Tibial nerve (tissue), 4 donors: ENCODE data around the gene CATSPER3. TPM values are rescaled to one million over a fixed set of nuclear protein-coding genes. Genes with fewer than 3 reads are reported as not detected.

Experiments
- DNase-seq, 2 donors: peaks; one replicate each; pipeline ENCODE4 v3.0.0-alpha.2; 2019; ENCODE audit warnings: low spot score in 2 of 2
- H3K27ac ChIP-seq, 4 donors: fragments of 200-600 bp; sonication (generic) in 3 of 4; one replicate each; pipeline ENCODE4 v1.5.1; 2017 to 2019; ENCODE audit warnings: mild to moderate bottlenecking in 1 of 4
- H3K27me3 ChIP-seq, 2 donors: fragments of 200-600 bp; sonication (generic) in 1 of 2; one replicate each; pipeline versions ENCODE4 v1.5.1 to v1.6.0; 2017 to 2019
- H3K36me3 ChIP-seq, 3 donors: fragments of 200-600 bp; sonication (generic); one replicate each; pipeline ENCODE4 v1.5.1; 2018 to 2019
- H3K4me1 ChIP-seq, 4 donors: fragments of 200-600 bp; sonication (generic) in 3 of 4; one replicate each; pipeline ENCODE4 v1.5.1; 2017 to 2019
- H3K4me3 ChIP-seq, 4 donors: fragments of 200-600 bp; sonication (generic) in 3 of 4; one replicate each; pipeline ENCODE4 v1.5.1; 2017 to 2019; ENCODE audit warnings: mild to moderate bottlenecking in 1 of 4, moderate library complexity in 1 of 4
- H3K9me3 ChIP-seq, 4 donors: fragments of 200-600 bp; sonication (generic) in 3 of 4; one replicate each; pipeline ENCODE4 v1.5.1; 2017 to 2019
- EP300 ChIP-seq, 2 donors: sonication (generic); formaldehyde crosslinking; IDR thresholded peaks; one replicate each; pipeline ENCODE4 v1.6.1; 2017; ENCODE audit warnings: antibody characterized with exemption in 2 of 2, mild to moderate bottlenecking in 1 of 2
- POLR2A ChIP-seq, 2 donors: fragments of 450-650 bp; IDR thresholded peaks; one replicate each; pipeline ENCODE4 v1.6.1; 2017; ENCODE audit warnings: antibody characterized with exemption in 2 of 2, mild to moderate bottlenecking in 2 of 2, moderate library complexity in 2 of 2
- WGBS, 2 donors: methylation state at CpG; one replicate each; pipeline ENCODE4 v1.1.5; 2018; 5-methylcytosine and 5-hydroxymethylcytosine counted together
- small RNA-seq: library from RNA; depleted of rRNA; stranded (forward); fragments of <200 nt; gene quantifications from one replicate; pipeline ENCODE3, GENCODE V24; 2016
- total RNA-seq, 4 donors: library from RNA; depleted of rRNA; stranded (reverse); fragments of >200 nt; gene quantifications; one replicate each; pipeline ENCODE4 v1.1.0, GENCODE V29; 2016
- TF ChIP-seq, protein P1 (sequence below), 5 experiments: fragments of 200-600 bp in 3 of 5; fragments of 450-650 bp in 2 of 5; sonication (generic) in 3 of 5; IDR thresholded peaks; one replicate each; pipeline ENCODE4 v1.5.1; 2016 to 2019; ENCODE audit warnings: antibody characterized with exemption in 5 of 5, mild to moderate bottlenecking in 3 of 5, moderate library complexity in 2 of 5

CATSPER3 gene
- total RNA-seq, 4 donors from 2014 or later: 0.90 to 1.3 TPM; not detected in 2

DNA sequence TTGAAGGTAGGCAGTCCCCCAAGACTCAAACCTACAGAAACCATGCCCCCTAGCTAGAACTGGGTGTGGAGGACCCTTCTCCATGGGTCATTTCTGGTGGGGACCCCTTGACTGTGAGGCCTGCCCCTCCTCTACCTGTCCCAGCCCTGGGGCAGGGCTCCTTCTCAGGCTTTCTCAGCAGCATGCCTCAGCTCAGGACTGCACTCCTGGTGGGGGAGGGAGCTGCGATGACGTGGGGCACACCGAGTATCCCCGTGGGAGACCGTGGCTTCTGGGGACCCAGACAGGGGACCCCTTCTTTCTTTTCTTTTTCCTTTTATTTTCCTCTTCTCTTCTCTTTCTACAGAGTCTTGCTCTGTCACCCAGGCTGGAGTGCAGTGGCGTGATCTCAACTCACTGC lies 93.3 kb downstream of the CATSPER3 start:
- TF ChIP-seq, protein P1, sequence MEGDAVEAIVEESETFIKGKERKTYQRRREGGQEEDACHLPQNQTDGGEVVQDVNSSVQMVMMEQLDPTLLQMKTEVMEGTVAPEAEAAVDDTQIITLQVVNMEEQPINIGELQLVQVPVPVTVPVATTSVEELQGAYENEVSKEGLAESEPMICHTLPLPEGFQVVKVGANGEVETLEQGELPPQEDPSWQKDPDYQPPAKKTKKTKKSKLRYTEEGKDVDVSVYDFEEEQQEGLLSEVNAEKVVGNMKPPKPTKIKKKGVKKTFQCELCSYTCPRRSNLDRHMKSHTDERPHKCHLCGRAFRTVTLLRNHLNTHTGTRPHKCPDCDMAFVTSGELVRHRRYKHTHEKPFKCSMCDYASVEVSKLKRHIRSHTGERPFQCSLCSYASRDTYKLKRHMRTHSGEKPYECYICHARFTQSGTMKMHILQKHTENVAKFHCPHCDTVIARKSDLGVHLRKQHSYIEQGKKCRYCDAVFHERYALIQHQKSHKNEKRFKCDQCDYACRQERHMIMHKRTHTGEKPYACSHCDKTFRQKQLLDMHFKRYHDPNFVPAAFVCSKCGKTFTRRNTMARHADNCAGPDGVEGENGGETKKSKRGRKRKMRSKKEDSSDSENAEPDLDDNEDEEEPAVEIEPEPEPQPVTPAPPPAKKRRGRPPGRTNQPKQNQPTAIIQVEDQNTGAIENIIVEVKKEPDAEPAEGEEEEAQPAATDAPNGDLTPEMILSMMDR (IDR thresholded peaks at IDR 0.05): no peak
- TF ChIP-seq POLR2A (IDR thresholded peaks at IDR 0.05): no peak
- TF ChIP-seq EP300 (IDR thresholded peaks at IDR 0.05): no peak
- no peak overlapping the region for H3K4me3 ChIP-seq
- no peaks in the 10 kb centered on the region for H3K9me3 ChIP-seq
- H3K27me3 ChIP-seq: peaks cover 0 to 8% of the 10 kb centered on the region in 2 donors
- no peaks in the 10 kb centered on the region for H3K4me1 ChIP-seq
- H3K27ac ChIP-seq: no peak overlapping the region
- no peak for DNase-seq
- 90 to 92% methylated on average over 6 of the region's 6 CpGs for WGBS, 2 donors
- no peaks in the 10 kb centered on the region for H3K36me3 ChIP-seq

Small RNAs within 50 kb of the gene (small RNA-seq; reads per million reads assigned to genes)
- gene MIR4461: not detected
- gene MTND3P25: not detected
- gene MTND4LP30: not detected

Other genes starting within 250 kb of the CATSPER3 start
- gene CAMLG, start 229.4 kb upstream of the CATSPER3 start, total RNA-seq: 10 to 100 TPM; 26.4 to 35.4 (median 33.0) TPM
- 10 to 100 TPM; 27.7 to 53.1 (median 39.9) TPM for gene DDX46, start 209.1 kb upstream of the CATSPER3 start, total RNA-seq
- gene C5orf24, start 121.9 kb upstream of the CATSPER3 start, total RNA-seq: 10 to 100 TPM; 40.2 to 50.0 (median 45.8) TPM
- 100 to 1,000 TPM in 1 of 4 donors, 10 to 100 TPM in 3; 72.8 to 118 (median 84.8) TPM for gene TXNDC15, start 93.5 kb upstream of the CATSPER3 start, total RNA-seq
- 10 to 100 TPM in 1 of 4 donors, 1 to 10 TPM in 3; 5.7 to 11.0 (median 7.9) TPM for gene PCBD2, start 62.8 kb upstream of the CATSPER3 start, total RNA-seq
- 1 to 10 TPM; 1.1 to 5.4 (median 3.0) TPM for gene PITX1, start 66.3 kb downstream of the CATSPER3 start, total RNA-seq